AG04450 (cell line): ENCODE measurements around the gene CD7. TPM values are rescaled to one million over a fixed set of nuclear protein-coding genes. Genes with fewer than 3 reads are reported as not detected.

Experiments
- CTCF ChIA-PET: fragments of 300-600, 350-600 bp; formaldehyde crosslinking; extraction: SDS; loops from one replicate; lab custom pipeline; 2022; ENCODE audit warnings: antibody characterized with exemption, inconsistent platforms; lab: Charles Lee
- POLR2A ChIA-PET: fragments of 350-600 bp; formaldehyde crosslinking; extraction: SDS; loops from one replicate; lab custom pipeline; 2021; ENCODE audit warnings: antibody characterized with exemption, inconsistent platforms; lab: Yijun Ruan, JAX
- DNase-seq: peaks from one replicate; pipeline ENCODE4 v3.0.0-alpha.2; 2011; ENCODE audit warnings: low read depth, low spot score
- H3K27ac ChIP-seq: one replicate; pipeline ENCODE4 v1.5.1; 2012; ENCODE audit warnings: low read depth, low read length, control low read depth
- H3K27me3 ChIP-seq: one replicate; pipeline ENCODE4 v1.6.0; 2012; ENCODE audit warnings: low read length; ENCODE audit not compliant: control insufficient read depth, insufficient read depth
- H3K4me3 ChIP-seq: 2 replicates; pipeline ENCODE4 v1.5.1; 2011; ENCODE audit warnings: mild to moderate bottlenecking, low read depth, low read length, control low read depth
- H3K9me3 ChIP-seq: 2 replicates; pipeline ENCODE4 v1.5.1; 2012; ENCODE audit warnings: low read length; ENCODE audit not compliant: control insufficient read depth, insufficient read depth
- CTCF ChIP-seq: IDR thresholded peaks from 2 replicates; pipeline ENCODE4 v1.5.1; 2011; ENCODE audit warnings: low read depth, low read length, control low read depth, inconsistent platforms
- polyA plus RNA-seq: library from polyadenylated mRNA; depleted of rRNA; stranded (reverse); fragments of >200 nt; gene quantifications from 2 replicates; pipeline ENCODE4 v1.2.3, GENCODE V29; 2011

Gene CD7
- polyA plus RNA-seq, 1 experiment, result 0.11 TPM

- peaks cover 32% of the 10 kb centered on the region for H3K9me3 ChIP-seq
- ChIA-PET CTCF (interaction anchor here (0.6 to 1.0 kb wide), 4 partner anchors 10 to 68 kb away, joined by 3 to 6 read pairs (median 3); no protein-coding TSS in a partner anchor), POLR2A (no interaction called here)
- DNase-seq, result no peak
- no peak overlapping the region for H3K4me3 ChIP-seq
- peaks cover 23% of the 10 kb centered on the region for H3K27me3 ChIP-seq
- no peak for TF ChIP-seq CTCF
- H3K27ac ChIP-seq, result no peak overlapping the region
These were observed 2.9 kb upstream of the CD7 start for GRCh38 chr17:82320140-82320840.

- H3K27me3 ChIP-seq, result peaks cover 30% of the 10 kb centered on the region
- POLR2A ChIA-PET, result no interaction called here
- peaks cover 32% of the 10 kb centered on the region for H3K9me3 ChIP-seq
- no peak for DNase-seq
- H3K4me3 ChIP-seq, result no peak overlapping the region
- CTCF ChIA-PET, result no interaction called here
- no peak overlapping the region for H3K27ac ChIP-seq
- TF ChIP-seq CTCF, result no peak
These were observed 2.2 kb upstream of the CD7 start for GRCh38 chr17:82319619-82320062.

GRCh38 chr17:82318772-82319606 lies 1.6 kb upstream of the CD7 start:
- no peak for TF ChIP-seq CTCF
- H3K9me3 ChIP-seq, result peaks cover 32% of the 10 kb centered on the region
- H3K4me3 ChIP-seq, result no peak overlapping the region
- no peak for DNase-seq
- CTCF ChIA-PET, result no interaction called here
- POLR2A ChIA-PET, result no interaction called here
- H3K27ac ChIP-seq, result no peak overlapping the region
- peaks cover 36% of the 10 kb centered on the region for H3K27me3 ChIP-seq

- TF ChIP-seq CTCF, result no peak
- peaks cover 32% of the 10 kb centered on the region for H3K9me3 ChIP-seq
- no peak overlapping the region for H3K27ac ChIP-seq
- H3K4me3 ChIP-seq, result no peak overlapping the region
- DNase-seq, result no peak
- ChIA-PET POLR2A (no interaction called here), CTCF (no interaction called here)
- H3K27me3 ChIP-seq, result peaks cover 41% of the 10 kb centered on the region
These were observed 726 bp upstream of the CD7 start for GRCh38 chr17:82318169-82318498.
